Measurements from ENCODE around the gene PRKAG1.

PRKAG1 gene

GRCh38 chr12:49030714-49031572 is 12.4 kb upstream of the PRKAG1 start:
- DNase-seq: no peak

- no peak for DNase-seq
Observed at GRCh38 chr12:49030119-49030518, 11.5 kb upstream of the PRKAG1 start.

GRCh38 chr12:49028666-49029275 is 10.2 kb upstream of the PRKAG1 start:
- DNase-seq: no peak

- DNase-seq: no peak
Observed at GRCh38 chr12:49027846-49028555, 9.4 kb upstream of the PRKAG1 start.

- no peak for DNase-seq
Observed at GRCh38 chr12:49026678-49027480, 8.3 kb upstream of the PRKAG1 start.

GRCh38 chr12:49026101-49026500 is 7.5 kb upstream of the PRKAG1 start:
- DNase-seq: no peak

GRCh38 chr12:49025463-49025862 is 6.9 kb upstream of the PRKAG1 start:
- DNase-seq: no peak

- DNase-seq: no peak
Observed at GRCh38 chr12:49024543-49024942, 6.0 kb upstream of the PRKAG1 start.

GRCh38 chr12:49023812-49024211 is 5.2 kb upstream of the PRKAG1 start:
- DNase-seq: no peak

GRCh38 chr12:49022558-49023178 is 4.1 kb upstream of the PRKAG1 start:
- no peak for DNase-seq

- no peak for DNase-seq
Observed at GRCh38 chr12:49021292-49021915, 2.8 kb upstream of the PRKAG1 start.

GRCh38 chr12:49020441-49020840 is 1.9 kb upstream of the PRKAG1 start:
- no peak for DNase-seq

GRCh38 chr12:49019443-49020324 is 1.1 kb upstream of the PRKAG1 start:
- DNase-seq: no peak

- DNase-seq: no peak
Observed at GRCh38 chr12:49019120-49019430, 499 bp upstream of the PRKAG1 start.

- no peak for DNase-seq
Observed at GRCh38 chr12:49017891-49018260, 700 bp downstream of the PRKAG1 start.

GRCh38 chr12:49015196-49015595 is 3.4 kb downstream of the PRKAG1 start:
- no peak for DNase-seq

- DNase-seq: no peak
Observed at GRCh38 chr12:49014547-49014946, 4.0 kb downstream of the PRKAG1 start.

- DNase-seq: no peak
Observed at GRCh38 chr12:49013428-49013827, 5.1 kb downstream of the PRKAG1 start.

- no peak for DNase-seq
Observed at GRCh38 chr12:49012739-49013138, 5.8 kb downstream of the PRKAG1 start.

- DNase-seq: no peak
Observed at GRCh38 chr12:49010092-49010668, 8.4 kb downstream of the PRKAG1 start.

GRCh38 chr12:49008943-49009342 is 9.6 kb downstream of the PRKAG1 start:
- no peak for DNase-seq
